Measurements from ENCODE around the gene MTNR1A. TPM values are rescaled to one million over a fixed set of nuclear protein-coding genes. Genes with fewer than 3 reads are reported as not detected.

The MTNR1A gene
- total and polyA plus RNA-seq, 10 donors, result not detected

GRCh38 chr4:186580669-186581068 is 25.3 kb upstream of the MTNR1A start:
- Histone ChIP-seq H3K27ac (no peak overlapping the region), H3K9me3 (peaks cover 0 to 16% (median 10%) of the 10 kb centered on the region in 8 donors), H3K4me3 (no peak overlapping the region), H3K27me3 (replicated peaks in 1 of 7) (no peaks in the 10 kb centered on the region), H3K4me1 (no peaks in the 10 kb centered on the region), H3K36me3 (no peaks in the 10 kb centered on the region)
- no peak for DNase-seq
- TF ChIP-seq CTCF (IDR thresholded peaks at IDR 0.05 in 8 of 11, conservative IDR thresholded peaks at IDR 0.05 in 3 of 11) (no peak), POLR2A (IDR thresholded peaks at IDR 0.05) (no peak), POLR2AphosphoS5 (IDR thresholded peaks at IDR 0.05) (no peak)
- 80 to 86% (median 81%) methylated on average over 1 of the region's 1 CpG for WGBS, 5 donors
- intact Hi-C loops (cut with DNase I; ENCODE audit: low total_unique reads), result no loop called here

GRCh38 chr4:186570193-186570996 is 15.0 kb upstream of the MTNR1A start:
- no peaks in the 10 kb centered on the region for H3K27me3 ChIP-seq (replicated peaks in 1 of 7)
- no peak for DNase-seq
- H3K9me3 ChIP-seq, result no peaks in the 10 kb centered on the region
- TF ChIP-seq POLR2A (IDR thresholded peaks at IDR 0.05), result no peak
- no peak for TF ChIP-seq POLR2AphosphoS5 (IDR thresholded peaks at IDR 0.05)
- TF ChIP-seq CTCF (IDR thresholded peaks at IDR 0.05 in 8 of 11, conservative IDR thresholded peaks at IDR 0.05 in 3 of 11), result no peak
- no peaks in the 10 kb centered on the region for H3K4me1 ChIP-seq
- intact Hi-C loops (cut with DNase I; ENCODE audit: low total_unique reads), result no loop called here
- peak overlapping the region in 2 of 8 donors; percentile 15 to 23 for H3K4me3 ChIP-seq
- H3K36me3 ChIP-seq, result no peaks in the 10 kb centered on the region
- H3K27ac ChIP-seq, result no peak overlapping the region
- WGBS, 5 donors, result 57 to 73% (median 63%) methylated on average over 23 of the region's 23 CpGs

- DNase-seq, result no peak
- WGBS, 5 donors, result 61 to 80% (median 70%) methylated on average over 10 of the region's 10 CpGs
- Histone ChIP-seq H3K27ac (no peak overlapping the region), H3K27me3 (replicated peaks in 1 of 7) (peaks cover 0 to 4% (median 0%) of the 10 kb centered on the region in 7 donors), H3K9me3 (no peaks in the 10 kb centered on the region), H3K4me1 (no peaks in the 10 kb centered on the region), H3K36me3 (no peaks in the 10 kb centered on the region), H3K4me3 (peak overlapping the region in 2 of 8 donors; percentile 15 to 23)
- intact Hi-C loops (cut with DNase I; ENCODE audit: low total_unique reads), result no loop called here
- TF ChIP-seq CTCF (IDR thresholded peaks at IDR 0.05 in 8 of 11, conservative IDR thresholded peaks at IDR 0.05 in 3 of 11) (no peak), POLR2A (IDR thresholded peaks at IDR 0.05) (no peak), POLR2AphosphoS5 (IDR thresholded peaks at IDR 0.05) (no peak)
These were observed 14.3 kb upstream of the MTNR1A start for GRCh38 chr4:186569533-186570192.

GRCh38 chr4:186566068-186566467 is 10.7 kb upstream of the MTNR1A start:
- Histone ChIP-seq H3K36me3 (no peaks in the 10 kb centered on the region), H3K4me1 (no peaks in the 10 kb centered on the region), H3K27ac (no peak overlapping the region), H3K27me3 (replicated peaks in 1 of 7) (peaks cover 0 to 4% (median 0%) of the 10 kb centered on the region in 7 donors), H3K9me3 (no peaks in the 10 kb centered on the region), H3K4me3 (no peak overlapping the region)
- WGBS, 5 donors, result 79 to 85% (median 83%) methylated on average over 7 of the region's 7 CpGs
- TF ChIP-seq CTCF (IDR thresholded peaks at IDR 0.05 in 8 of 11, conservative IDR thresholded peaks at IDR 0.05 in 3 of 11) (no peak), POLR2A (IDR thresholded peaks at IDR 0.05) (no peak), POLR2AphosphoS5 (IDR thresholded peaks at IDR 0.05) (no peak)
- no peak for DNase-seq
- intact Hi-C loops (cut with DNase I; ENCODE audit: low total_unique reads), result no loop called here
